ENCODE data around the gene RNU7-1. TPM values are rescaled to one million over a fixed set of nuclear protein-coding genes. Genes with fewer than 3 reads are reported as not detected.

The RNU7-1 gene
- total RNA-seq, 1 experiment from 2014 or later: not detected

GRCh38 chr12:6950811-6951540 lies 7.4 kb downstream of the RNU7-1 start, which contains the start of gene PTPN6 (continued):
- TF ChIP-seq ZNF532 (CRISPR knock-in tag; IDR thresholded peaks at IDR 0.05; ENCODE audit: borderline replicate concordance) (no peak), E2F1 (CRISPR knock-in tag; IDR thresholded peaks at IDR 0.05) (no peak), TEAD1 (CRISPR knock-in tag; IDR thresholded peaks at IDR 0.05) (no peak)

GRCh38 chr12:6951551-6952120 lies 8.0 kb downstream of the RNU7-1 start:
- TF ChIP-seq MYBL2 (CRISPR knock-in tag; IDR thresholded peaks at IDR 0.05): no peak
- no peak for TF ChIP-seq ZNF138 (CRISPR knock-in tag; conservative IDR thresholded peaks at IDR 0.05)
- no peak for TF ChIP-seq NFYB (CRISPR knock-in tag; conservative IDR thresholded peaks at IDR 0.05; ENCODE audit: low read depth)
- no peak for TF ChIP-seq ESRRA (CRISPR knock-in tag; IDR thresholded peaks at IDR 0.05; ENCODE audit: borderline replicate concordance)
- no peak for TF ChIP-seq JUN (CRISPR knock-in tag; IDR thresholded peaks at IDR 0.05)
- TF ChIP-seq ETV6 (CRISPR knock-in tag; IDR thresholded peaks at IDR 0.05): no peak
- TF ChIP-seq PREB (CRISPR knock-in tag; IDR thresholded peaks at IDR 0.05; ENCODE audit: borderline replicate concordance): no peak
- TF ChIP-seq E2F4 (CRISPR knock-in tag; IDR thresholded peaks at IDR 0.05; ENCODE audit: borderline replicate concordance, low read depth): no peak
- no peak for TF ChIP-seq ATF6 (CRISPR knock-in tag; IDR thresholded peaks at IDR 0.05)
- no peaks in the 10 kb centered on the region for H3K36me3 Mint-ChIP-seq
- H3K27ac Mint-ChIP-seq: no peak overlapping the region
- DNase-seq (ENCODE audit: low spot score) (no peak), ATAC-seq (no peak)
- H3K9me3 Mint-ChIP-seq: no peaks in the 10 kb centered on the region
- H3K4me1 Mint-ChIP-seq: peaks cover 28% of the 10 kb centered on the region
- H3K4me3 Mint-ChIP-seq: no peak overlapping the region
- ChIA-PET POLR2A (no interaction called here), CTCF (interaction anchor here (0.6 to 2.7 kb wide), 9 partner anchors 10 to 157 kb away, joined by 3 to 12 read pairs (median 4); partner anchors contain the start of gene SPSB2)
- H3K27me3 Mint-ChIP-seq (ENCODE audit: low read depth): no peaks in the 10 kb centered on the region

All from WTC11 (cell line).